ENCODE results near the gene FIBP.
A peak's percentile ranks its signal among the peaks of the same experiment; 100 is the strongest.

DNA sequence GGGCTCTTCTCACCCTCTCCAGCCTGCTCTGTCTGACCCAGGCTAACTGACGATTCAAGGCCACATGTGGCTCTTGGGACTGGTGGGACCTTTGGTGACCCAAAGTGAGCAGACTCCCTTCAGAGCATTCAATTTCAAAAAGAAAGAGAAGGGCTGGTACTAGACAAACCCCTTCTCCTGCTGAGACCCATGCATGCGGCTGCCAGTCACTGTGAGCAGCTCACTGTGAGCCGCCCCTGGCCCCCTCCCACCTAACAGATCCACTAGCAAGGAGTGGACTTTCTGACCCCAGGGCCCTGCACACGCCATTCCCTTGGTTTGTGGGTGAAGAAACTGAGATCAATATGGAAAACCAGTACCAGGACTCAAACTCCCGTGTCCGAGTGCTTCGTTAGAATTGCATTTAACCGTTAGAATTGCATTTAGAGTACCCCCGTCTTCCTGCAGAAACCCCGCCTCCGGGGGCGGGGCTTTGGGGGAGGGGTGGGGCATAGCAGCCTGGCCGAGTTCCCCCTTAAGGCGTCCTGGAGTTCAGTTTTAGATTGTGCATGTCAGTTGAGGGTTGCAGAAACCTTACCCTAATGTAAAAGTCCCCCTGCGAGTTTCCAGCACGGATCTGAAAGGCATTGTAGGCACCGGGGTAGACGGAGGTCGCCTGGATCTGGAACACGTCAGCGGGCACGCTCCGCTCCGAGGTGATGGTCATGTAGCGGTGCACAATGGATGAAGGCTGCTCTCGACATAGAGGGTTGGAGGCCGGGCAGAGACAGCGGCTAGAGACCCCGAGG lies 20.8 kb downstream of the FIBP start:
- TF ChIP-seq POLR2A (IDR thresholded peaks at IDR 0.05; ENCODE audit: control extremely low read depth in 1 of 2, low read depth in 2 of 2, low read length in 2 of 2) (no peak), JUND (IDR thresholded peaks at IDR 0.05; ENCODE audit: low read length) (no peak), MAFK (IDR thresholded peaks at IDR 0.05; ENCODE audit: low read depth, low read length) (no peak), YY1 (IDR thresholded peaks at IDR 0.05; ENCODE audit: low read depth, low read length) (no peak), EZH2 (IDR thresholded peaks at IDR 0.05; ENCODE audit: low read depth, low read length, severe bottlenecking) (no peak), HDAC6 (IDR thresholded peaks at IDR 0.05; ENCODE audit: low read depth, low read length) (no peak), RFX5 (IDR thresholded peaks at IDR 0.05; ENCODE audit: borderline replicate concordance, low read depth, low read length) (no peak), ZNF274 (IDR thresholded peaks at IDR 0.05; ENCODE audit: borderline replicate concordance, extremely low read depth, low read length) (no peak), KDM1A (IDR thresholded peaks at IDR 0.05; ENCODE audit: borderline replicate concordance, low read length) (peak; percentile 56; the same call in 1 of the 2 replicates), EP300 (IDR thresholded peaks at IDR 0.05; ENCODE audit: borderline replicate concordance in 1 of 2, low read depth in 2 of 2, low read length in 2 of 2) (no peak), RXRA (IDR thresholded peaks at IDR 0.05; ENCODE audit: insufficient read depth, low read depth, low read length) (no peak), GABPA (IDR thresholded peaks at IDR 0.05; ENCODE audit: borderline replicate concordance, insufficient read depth, low read length) (no peak), BRCA1 (IDR thresholded peaks at IDR 0.05; ENCODE audit: low read depth, low read length) (no peak)
- TF ChIP-seq, protein P1, sequence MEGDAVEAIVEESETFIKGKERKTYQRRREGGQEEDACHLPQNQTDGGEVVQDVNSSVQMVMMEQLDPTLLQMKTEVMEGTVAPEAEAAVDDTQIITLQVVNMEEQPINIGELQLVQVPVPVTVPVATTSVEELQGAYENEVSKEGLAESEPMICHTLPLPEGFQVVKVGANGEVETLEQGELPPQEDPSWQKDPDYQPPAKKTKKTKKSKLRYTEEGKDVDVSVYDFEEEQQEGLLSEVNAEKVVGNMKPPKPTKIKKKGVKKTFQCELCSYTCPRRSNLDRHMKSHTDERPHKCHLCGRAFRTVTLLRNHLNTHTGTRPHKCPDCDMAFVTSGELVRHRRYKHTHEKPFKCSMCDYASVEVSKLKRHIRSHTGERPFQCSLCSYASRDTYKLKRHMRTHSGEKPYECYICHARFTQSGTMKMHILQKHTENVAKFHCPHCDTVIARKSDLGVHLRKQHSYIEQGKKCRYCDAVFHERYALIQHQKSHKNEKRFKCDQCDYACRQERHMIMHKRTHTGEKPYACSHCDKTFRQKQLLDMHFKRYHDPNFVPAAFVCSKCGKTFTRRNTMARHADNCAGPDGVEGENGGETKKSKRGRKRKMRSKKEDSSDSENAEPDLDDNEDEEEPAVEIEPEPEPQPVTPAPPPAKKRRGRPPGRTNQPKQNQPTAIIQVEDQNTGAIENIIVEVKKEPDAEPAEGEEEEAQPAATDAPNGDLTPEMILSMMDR (IDR thresholded peaks at IDR 0.05; ENCODE audit: control extremely low read depth in 1 of 3, insufficient read depth in 1 of 3, low read depth in 1 of 3, low read length in 3 of 3) = no peak
